GM21423 (cell line): Measurements from ENCODE around the gene EXOC3L1.

Experiments
- ATAC-seq: cut with Tn5 transposase; IDR thresholded peaks from one replicate; pipeline ENCODE4 v1.9.1; 2021; ENCODE audit warnings: mild to moderate bottlenecking, moderate library complexity; ENCODE audit not compliant: unreplicated experiment

EXOC3L1 gene

DNA sequence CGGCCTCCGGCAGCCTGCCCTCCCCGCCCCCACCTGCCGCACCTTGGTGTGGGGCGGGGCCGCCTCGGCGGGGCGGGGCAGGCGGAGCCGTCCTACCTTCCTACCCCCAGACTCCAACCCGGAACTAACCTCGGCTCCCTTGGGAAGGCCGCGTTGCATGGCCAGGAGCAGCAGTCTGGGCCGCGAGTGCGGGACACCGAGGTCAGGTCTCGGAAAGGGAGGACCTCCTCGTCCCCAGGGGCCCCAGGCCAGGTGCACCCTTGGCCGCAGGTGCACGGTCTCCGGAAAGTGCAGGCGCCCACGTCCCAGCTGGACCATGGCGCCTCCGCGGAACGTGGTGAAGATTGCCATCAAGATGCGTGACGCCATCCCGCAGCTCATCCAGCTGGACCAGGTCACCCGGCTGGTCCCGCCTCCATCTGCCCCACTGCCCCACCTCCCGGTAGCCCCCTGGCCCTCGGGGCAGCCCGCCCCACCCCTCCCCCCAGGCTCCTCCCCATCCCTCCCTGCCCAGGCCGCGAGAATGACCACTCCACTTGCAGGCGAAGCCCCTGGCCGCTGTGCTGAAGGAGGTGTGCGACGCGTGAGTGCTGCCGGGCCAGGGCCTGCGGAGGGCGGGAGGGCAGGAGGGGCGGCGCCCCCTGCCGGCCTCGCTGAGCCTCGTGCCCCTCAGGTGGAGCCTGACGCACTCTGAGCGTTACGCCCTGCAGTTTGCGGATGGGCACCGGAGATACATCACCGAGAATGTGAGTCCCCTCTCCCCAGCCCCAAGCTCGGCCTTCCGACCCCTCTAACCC lies 9.3 kb upstream of the EXOC3L1 start, which contains the start of gene ELMO3:
TSS of gene ELMO3 (plus strand) at position 121 of the 797 bp plus-strand sequence. CDS start at position 317, 196 bp downstream.
- no peak for ATAC-seq

DNA sequence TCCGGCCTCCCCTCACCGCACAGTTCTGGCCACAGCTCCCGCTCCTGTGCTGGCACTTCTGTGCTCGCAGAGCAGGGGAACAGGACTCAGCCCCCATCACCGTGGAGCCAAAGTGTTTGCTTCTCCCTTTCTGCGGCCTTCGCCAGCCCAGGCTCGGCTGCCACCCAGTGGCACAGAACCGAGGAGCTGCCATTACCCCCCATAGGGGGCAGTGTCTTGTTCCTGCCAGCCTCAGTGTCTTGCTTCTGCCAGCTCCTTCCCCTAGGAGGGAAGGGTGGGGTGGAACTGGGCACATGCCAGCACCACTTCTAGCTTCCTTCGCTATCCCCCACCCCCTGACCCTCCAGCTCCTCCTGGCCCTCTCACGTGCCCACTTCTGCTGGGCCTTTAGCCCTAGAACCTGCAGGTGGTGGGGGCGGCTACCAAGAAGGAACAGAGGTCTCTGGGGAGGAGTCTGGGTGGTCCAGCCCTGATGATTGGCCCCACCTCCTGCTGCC lies 8.3 kb upstream of the EXOC3L1 start:
- no peak for ATAC-seq

DNA sequence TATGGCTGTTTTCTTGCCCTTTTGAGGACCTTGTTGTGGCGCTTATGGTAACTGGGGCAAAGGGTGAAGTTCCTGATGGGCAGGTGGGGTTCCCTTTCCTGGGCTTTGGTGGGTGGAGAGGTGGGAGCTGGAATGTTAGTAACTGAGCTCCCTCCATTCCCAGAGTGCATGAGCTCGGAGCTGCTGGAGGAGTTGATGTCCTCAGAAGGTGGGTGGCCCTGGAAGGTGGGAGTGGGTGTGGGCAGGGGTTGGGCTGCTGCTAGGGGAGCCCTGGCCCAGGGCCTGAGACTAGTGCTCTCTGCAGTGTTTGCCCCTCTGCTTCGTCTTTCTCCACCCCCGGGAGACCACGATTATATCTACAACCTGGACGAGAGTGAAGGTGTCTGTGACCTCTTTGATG lies 7.8 kb upstream of the EXOC3L1 start:
- ATAC-seq, result no peak

DNA sequence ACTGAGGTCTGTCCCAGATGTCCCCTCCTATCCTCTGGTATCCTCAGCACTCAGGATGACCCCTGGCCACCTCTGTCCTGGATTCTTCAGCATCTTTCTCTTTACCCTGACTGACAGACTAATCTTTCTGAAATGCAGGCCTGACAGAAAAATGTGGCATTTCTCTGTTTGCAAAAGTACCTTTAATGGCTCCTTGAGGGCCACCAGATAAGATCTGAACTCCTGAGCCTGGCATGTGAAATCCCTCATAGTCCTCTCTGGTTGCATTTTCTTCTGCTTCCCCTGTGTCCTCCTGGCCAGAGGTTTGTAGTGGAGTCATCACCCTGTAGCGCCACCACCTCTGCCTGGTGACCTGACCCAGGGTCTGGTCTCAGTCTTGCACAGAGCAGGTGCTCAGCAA lies 6.9 kb upstream of the EXOC3L1 start:
- ATAC-seq, result no peak

DNA sequence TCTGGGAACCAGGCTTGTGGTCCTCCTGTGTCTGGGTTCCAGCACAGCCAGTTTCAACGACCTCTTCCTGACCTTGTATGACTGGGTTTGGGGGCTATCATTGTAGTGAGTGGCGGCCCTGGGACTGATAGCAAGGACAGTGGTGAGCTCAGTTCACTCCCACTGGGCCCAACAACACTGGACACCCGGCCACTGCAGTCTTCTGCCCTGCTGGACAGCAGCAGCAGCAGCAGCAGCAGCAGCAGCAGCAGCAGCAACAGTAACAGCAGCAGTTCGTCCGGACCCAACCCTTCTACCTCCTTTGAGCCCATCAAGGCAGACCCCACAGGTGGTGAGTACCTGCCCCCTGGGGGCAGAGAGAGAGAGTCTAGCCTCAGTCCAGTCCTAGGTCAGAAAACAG lies 5.7 kb upstream of the EXOC3L1 start:
- no peak for ATAC-seq

DNA sequence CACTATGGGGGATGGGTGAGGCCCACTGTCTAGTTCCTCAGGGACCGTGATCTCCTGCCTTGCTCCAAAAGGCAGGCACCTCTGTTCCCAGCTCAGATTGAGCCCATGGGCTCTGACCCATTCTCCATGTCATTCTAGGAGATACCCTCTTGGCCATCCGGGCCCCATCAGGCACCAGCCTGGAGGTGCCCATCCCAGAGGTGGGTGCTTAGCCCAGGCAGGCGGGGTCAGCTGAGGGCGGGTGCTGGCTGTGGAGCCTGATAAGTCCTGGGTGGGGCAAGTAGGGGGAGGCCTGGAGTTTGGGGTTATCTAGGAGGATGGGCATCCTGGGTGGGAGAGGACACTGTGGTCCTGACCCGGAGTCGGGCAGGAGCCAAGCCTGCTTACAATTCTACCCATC lies 4.3 kb upstream of the EXOC3L1 start:
- no peak for ATAC-seq

DNA sequence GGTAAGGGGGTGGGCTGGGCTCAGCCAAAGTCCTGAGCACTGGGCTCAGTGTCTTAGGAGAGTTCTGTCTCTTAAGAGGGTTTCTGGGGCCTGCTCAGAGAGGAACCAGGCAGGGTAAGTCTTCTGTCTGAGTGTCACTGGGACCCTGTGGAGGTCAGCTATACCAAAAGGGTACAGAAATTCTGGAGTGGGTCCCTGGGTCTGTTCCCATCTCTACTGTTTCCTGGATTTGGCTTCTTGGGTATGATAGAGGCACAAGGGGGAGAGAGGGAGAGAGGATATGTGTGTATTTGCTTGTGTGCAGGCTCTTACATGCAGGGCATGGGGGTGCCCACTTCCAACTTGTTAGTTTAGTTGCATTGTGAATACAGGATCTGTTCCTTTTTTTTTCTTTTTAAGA lies 3.6 kb upstream of the EXOC3L1 start:
- no peak for ATAC-seq

DNA sequence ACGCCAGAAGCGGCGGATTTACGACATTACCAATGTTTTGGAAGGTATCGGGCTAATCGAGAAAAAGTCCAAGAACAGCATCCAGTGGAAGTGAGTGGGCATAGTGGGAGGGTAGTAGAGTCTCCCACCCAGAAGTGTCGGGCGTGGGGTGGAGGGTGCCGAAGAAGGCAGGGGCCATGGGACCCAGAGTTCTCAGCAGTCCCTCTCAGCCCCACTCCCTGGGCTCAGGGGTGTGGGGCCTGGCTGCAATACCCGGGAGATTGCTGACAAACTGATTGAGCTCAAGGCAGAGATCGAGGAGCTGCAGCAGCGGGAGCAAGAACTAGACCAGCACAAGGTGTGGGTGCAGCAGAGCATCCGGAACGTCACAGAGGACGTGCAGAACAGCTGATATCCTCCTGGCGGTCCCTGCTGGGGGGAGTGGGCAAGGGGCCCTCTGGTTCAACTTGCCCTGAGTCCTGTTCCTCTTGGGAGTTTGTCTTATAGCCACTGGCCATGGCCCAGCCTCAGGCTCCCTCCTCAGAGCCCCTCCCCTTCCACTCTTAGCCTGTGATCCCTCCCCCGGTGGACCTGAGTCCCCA lies 2.9 kb upstream of the EXOC3L1 start:
- no peak for ATAC-seq

DNA sequence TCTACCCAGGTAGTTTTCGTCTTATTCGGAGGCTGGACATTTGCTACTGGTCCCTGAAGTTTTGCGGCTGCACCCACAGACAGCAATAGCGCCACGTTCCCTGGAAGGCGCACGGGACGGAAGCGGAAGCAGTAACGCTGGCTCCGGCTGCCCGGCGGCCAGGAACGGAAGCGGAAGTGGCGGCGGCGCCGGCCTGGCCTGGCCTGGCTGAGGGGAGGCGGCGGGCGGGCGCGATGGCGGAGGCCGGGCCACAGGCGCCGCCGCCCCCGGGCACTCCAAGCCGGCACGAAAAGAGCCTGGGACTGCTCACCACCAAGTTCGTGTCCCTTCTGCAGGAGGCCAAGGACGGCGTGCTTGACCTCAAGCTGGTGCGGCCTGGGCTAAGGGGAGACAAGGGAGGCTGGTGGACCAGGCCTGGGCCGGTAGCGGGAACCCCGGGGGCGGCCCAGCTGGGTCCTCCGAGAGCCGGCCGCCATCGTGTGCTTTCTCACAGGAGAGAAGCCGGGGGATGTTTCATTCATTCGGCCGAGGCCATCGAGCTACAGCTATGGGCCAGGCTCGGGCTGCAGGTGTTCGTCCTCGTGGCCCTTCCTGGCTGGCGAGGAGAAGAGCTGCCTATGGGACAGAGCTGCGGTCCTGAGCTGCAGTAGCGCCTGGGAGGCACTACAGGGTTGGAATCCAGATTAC lies 2.2 kb upstream of the EXOC3L1 start, which contains the start of gene E2F4:
TSS of gene E2F4 (plus strand) at position 161 of the 687 bp plus-strand sequence. CDS start at position 234, 73 bp downstream.
- ATAC-seq, result peak; percentile 84

DNA sequence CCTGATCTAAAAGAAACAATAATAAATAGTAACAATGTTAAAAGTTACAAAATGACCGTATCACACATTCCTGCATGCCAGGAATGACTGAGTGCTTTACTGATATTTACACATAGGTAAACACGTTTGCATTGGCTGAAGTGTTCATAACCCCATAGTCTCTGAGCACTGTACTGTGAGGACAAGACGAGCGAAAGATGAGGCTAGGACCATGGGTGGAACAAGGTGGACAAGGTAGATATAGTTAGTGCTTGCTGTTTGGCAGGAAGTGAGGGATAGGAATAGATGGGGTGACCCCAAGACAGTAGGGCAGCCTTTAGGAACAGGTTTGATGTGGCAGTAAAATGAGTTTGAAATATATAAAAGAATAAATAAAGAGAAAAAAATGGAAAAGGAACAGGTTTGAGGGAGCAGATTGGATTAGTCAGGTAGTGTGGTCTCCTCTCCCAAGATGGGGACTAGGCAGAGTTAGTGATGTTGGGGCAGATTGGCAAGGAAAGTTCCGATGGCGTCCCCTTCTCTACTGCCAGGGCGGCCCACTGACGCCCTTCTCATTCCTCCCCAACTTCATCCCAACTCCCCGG lies 1.6 kb upstream of the EXOC3L1 start:
- ATAC-seq, result no peak

DNA sequence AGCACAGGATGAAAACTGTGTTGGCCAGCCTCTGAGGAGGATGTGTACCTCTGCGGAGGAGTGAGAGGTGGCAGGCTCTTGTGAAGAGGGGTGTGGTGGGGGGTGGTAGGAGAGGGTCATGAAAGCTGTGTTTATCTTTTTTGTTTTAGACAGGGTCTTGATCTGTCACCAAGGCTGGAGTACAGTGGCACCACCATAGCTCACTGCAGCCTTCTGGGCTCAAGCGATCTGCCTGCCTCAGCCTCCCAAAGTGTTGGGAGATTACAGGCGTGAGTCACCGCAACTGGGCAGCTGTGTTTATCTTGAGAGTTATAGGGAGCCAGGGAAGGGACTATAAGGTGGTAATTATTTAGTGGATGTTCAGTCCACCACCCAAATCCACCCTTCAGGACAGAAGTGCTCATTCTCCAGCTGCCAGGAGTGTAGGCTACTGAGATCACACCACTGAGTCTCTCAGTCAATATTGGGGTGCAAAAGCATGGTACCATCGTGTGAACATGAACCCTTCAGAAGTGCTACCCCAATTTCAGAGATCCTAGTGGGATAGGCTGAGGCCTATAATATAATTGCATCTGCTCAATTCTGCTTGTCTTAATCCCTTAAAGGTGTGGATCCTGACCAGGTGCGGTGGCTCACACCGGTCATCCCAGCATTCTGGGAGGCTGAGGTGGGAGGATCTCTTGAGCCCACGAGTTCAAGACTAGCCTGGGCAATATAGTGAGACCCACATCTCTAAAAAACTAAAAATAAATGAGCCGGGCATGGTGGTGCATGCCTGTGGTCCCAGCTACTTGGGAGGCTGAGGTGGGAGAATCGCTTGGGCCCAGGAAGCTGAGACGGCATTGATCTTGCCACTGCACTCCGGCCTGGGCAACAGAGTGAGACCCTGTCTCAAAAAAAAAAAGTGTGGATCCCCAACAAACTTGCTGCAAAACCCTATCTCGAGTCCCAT lies 788 bp upstream of the EXOC3L1 start:
- ATAC-seq, result no peak

DNA sequence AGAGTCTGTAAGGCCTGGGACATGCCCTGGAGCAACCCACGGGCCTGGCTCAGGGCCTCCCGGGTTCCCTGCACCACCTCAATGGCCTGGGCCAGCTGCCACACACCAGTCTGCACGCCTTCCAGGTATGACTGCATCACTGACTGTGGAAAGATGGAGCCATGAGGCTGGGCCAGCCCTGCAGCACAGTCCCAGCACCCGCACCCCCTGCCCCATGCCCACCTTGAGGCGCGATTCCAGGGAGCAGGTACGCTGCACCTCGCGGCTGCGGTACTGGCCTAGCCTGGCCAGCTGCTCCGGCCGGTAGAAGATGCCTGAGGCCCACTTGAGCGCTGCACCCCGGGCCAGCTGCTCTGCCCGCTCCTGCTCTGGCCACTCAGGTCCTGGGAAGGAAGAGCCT lies 1.1 kb downstream of the EXOC3L1 start:
- ATAC-seq, result no peak

DNA sequence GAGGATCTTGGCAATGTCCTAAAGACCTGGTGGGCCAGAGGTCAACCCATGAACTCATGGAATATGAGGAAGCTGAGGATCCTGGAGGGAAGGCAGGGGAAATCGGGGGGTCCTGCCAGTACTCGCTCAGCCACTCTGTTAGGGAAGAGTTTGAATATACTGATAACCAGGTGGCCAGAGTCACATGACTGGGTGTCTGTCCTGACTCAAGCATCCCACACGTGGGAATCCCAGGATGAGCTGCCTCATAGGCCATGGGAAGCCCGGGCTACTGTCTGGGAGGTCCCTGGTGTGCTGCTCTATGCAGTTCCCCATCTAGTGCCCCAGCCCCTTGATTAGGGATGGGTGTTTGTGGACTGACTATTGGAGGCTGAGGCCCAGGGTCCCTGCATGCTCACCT lies 1.6 kb downstream of the EXOC3L1 start:
- no peak for ATAC-seq

DNA sequence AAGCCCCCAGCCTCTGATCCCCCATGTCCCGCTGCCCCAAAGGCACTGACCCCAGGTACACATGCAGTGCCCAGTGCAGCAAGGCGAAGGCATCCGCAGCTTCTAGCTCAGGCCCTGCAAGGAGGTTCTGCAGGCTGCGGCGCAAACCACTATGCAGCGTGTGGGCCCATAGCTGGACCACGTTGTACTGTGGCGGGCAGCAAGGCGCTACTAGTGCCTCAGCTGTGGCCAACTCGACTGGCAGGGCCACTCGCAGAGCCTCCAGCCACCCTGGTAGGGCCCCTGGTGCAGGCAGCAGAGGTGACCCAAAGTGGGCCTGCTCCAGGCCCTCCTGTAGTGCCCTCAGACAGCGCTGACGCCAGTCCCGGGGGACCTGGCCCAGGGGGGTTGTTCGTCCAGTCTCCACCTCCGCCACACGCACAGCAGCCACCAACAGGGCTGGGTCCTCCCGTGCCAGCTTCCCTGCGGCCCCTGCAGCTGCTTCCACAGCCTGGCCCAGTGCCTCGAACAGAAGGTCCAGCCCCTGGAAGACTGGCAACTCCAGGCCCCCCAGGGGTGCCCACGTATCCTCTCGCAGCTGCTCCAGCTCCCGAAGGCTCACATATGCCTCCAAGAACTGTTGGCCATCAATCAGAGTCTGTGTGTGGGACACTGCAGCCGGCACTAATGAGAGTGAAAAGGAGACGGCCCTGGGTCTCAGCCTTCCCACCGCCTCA lies 2.6 kb downstream of the EXOC3L1 start:
- no peak for ATAC-seq

DNA sequence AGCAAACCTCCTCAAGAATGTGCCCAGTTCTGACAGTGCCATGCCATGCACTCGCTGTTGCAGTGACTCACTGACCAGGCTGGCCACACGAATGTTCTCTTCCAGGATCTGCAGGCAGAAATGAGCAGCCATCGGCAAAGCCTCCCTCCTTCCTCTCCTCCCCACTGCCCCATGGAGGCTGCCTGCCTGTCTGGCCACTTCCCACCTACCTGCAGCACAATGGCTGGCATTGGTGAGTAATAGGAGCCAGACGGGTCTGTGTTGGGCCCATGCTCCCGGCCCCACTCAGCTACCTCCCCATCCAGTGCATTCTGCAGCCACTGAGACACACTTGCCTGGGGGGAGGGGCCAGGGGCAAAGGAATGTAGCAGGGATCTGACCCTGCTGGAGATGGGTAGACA lies 3.4 kb downstream of the EXOC3L1 start:
- ATAC-seq, result no peak

DNA sequence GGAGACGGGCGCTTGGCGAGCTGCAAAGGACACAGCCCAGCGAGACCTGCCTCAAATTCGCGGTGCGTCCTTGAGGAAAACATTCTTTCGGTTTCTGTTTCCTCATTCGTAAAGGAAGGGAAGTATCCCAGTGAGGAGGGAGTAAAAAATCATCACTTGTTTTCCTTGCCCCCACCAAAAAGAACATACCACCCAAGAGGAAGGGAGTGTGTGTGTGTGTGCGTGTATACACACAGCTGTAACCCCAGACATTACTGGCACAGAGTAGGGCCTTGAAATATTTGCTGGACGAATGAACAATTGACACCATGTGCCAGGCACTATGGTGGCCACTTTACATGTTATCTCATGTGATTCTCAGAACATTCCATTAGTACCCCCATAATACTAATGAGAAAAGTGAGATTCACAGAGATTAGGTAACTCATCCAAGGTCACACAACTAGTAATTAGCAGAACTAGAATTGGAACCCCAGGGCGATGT lies 4.2 kb downstream of the EXOC3L1 start:
- no peak for ATAC-seq

DNA sequence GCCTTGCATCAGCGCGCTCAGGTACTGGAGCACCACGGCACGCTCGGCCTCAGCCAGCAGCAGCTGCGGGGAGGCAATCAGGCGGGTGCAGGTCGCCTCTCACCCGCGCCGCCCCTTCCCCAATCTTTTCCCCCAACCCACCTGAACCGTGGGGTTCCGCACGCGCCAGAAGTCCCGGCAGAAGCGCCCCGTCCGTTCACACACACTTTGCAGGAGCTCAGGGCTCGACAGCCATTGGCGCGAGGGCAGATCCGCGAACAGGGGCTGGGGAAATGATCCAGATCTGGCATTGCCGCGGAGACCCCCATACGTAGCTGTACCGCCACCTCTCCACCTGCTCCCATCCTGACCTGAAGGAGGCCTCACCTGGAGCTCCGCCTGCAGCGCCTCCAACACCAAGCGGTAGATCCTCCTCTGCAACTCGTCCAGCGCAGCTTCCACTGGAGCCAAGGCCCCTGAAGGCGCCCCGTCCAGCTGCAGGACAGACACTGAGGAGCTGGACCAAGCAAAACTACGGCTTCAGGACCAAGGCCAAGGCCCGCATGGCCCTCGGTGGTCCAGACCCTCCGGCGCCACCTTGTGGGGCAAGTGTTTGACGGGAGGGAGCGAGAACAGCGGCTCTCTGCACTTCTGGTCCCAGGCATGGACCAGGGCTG lies 4.8 kb downstream of the EXOC3L1 start:
- peak; percentile 21 for ATAC-seq

DNA sequence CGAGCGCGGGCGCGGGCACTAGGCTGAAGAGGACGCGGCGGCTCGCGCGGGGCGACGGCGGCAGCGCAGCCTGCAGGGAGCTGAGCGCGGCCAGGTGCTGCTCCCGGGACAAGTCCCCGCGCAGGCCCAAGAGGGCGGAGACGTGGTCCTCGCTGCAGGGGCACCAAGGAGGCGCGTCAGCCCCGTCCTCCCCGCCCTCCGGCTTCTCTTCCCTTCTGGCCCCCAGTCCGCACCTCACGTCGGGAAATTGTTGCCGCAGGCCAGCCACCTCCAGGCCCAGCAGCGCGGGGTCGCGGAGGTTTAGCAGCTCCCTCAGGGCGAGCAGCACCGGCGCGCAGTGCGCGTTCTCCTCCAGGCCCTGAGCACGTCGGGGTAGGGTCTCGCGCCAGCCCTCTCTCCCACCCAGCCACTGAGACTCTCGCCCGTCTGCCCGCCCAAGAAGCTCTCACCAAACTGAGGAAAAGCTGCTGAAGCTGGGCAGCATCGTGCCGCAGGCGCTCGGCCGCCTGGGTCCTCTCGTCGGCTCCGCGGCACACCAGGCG lies 5.4 kb downstream of the EXOC3L1 start:
- ATAC-seq, result peak; percentile 6
